LNCAP (cell line): ENCODE results near the gene FAN1.

ENCODE experiments used
- CTCF ChIP-seq: fragments of 450-650 bp; IDR thresholded peaks from 2 replicates; pipeline ENCODE4 v1.5.1; 2017; ENCODE audit warnings: mild to moderate bottlenecking

Gene FAN1

GRCh38 chr15:30921781-30922479 is 18.2 kb downstream of the FAN1 start:
- TF ChIP-seq CTCF = no peak

GRCh38 chr15:30922480-30923311 is 19.0 kb downstream of the FAN1 start:
- TF ChIP-seq CTCF = no peak

GRCh38 chr15:30923429-30923828 is 19.7 kb downstream of the FAN1 start:
- no peak for TF ChIP-seq CTCF

GRCh38 chr15:30924353-30924752 is 20.6 kb downstream of the FAN1 start:
- TF ChIP-seq CTCF = no peak

GRCh38 chr15:30925686-30926085 is 22.0 kb downstream of the FAN1 start:
- no peak for TF ChIP-seq CTCF

- TF ChIP-seq CTCF = no peak
Measured at GRCh38 chr15:30926161-30926560, 22.4 kb downstream of the FAN1 start.

GRCh38 chr15:30927148-30927761 is 23.5 kb downstream of the FAN1 start:
- TF ChIP-seq CTCF = no peak
